Neural progenitor cell (in vitro differentiated cells): ENCODE data around the gene GIT2. TPM values are rescaled to one million over a fixed set of nuclear protein-coding genes. Genes with fewer than 3 reads are reported as not detected.

ENCODE experiments used
- DNase-seq: peaks from one replicate; pipeline ENCODE4 v3.0.0-alpha.2; 2016; ENCODE audit warnings: low spot score
- H2AFZ ChIP-seq: fragments of 200-600 bp; sonication (generic); replicated peaks from 2 replicates; pipeline ENCODE4 v1.6.1; 2016; ENCODE audit warnings: antibody characterized with exemption
- H3F3A ChIP-seq: fragments of 200-600 bp; sonication (generic); 2 replicates; pipeline ENCODE4 v1.6.1; 2016; ENCODE audit warnings: antibody characterized with exemption, low read depth
- H3K27ac ChIP-seq: fragments of 200-600 bp; sonication (generic); 2 replicates; pipeline ENCODE4 v1.5.1; 2016; ENCODE audit warnings: mild to moderate bottlenecking
- H3K27me3 ChIP-seq: fragments of 200-600 bp; sonication (generic); 2 replicates; pipeline ENCODE4 v1.6.1; 2016; ENCODE audit warnings: mild to moderate bottlenecking, moderate library complexity
- H3K36me3 ChIP-seq: fragments of 200-600 bp; sonication (generic); 2 replicates; pipeline ENCODE4 v1.5.1; 2016
- H3K4me1 ChIP-seq: fragments of 200-600 bp; sonication (generic); 2 replicates; pipeline ENCODE4 v1.6.1; 2016; ENCODE audit warnings: mixed run types
- H3K4me2 ChIP-seq: fragments of 200-600 bp; sonication (generic); 2 replicates; pipeline ENCODE4 v1.6.1; 2016
- H3K4me3 ChIP-seq: fragments of 200-600 bp; sonication (generic); 2 replicates; pipeline ENCODE4 v1.5.1; 2016
- H3K79me2 ChIP-seq: fragments of 200-600 bp; sonication (generic); 2 replicates; pipeline ENCODE4 v1.6.1; 2016; ENCODE audit warnings: low read depth
- H3K9ac ChIP-seq: fragments of 200-600 bp; sonication (generic); 2 replicates; pipeline ENCODE4 v1.6.1; 2016
- H3K9me3 ChIP-seq: fragments of 200-600 bp; sonication (generic); 2 replicates; pipeline ENCODE4 v1.5.1; 2016; ENCODE audit warnings: low read depth
- H4K20me1 ChIP-seq: fragments of 200-600 bp; sonication (generic); 2 replicates; pipeline ENCODE4 v1.6.1; 2016; ENCODE audit warnings: low read depth
- H3K27ac Mint-ChIP-seq: 3 replicates; pipeline ENCODE4 v1.8.0; 2021; ENCODE audit warnings: mixed read lengths
- H3K27me3 Mint-ChIP-seq: 2 replicates; pipeline ENCODE4 v1.8.0; 2022; ENCODE audit warnings: low read depth, mild to moderate bottlenecking, inconsistent platforms, moderate library complexity, mixed read lengths; ENCODE audit not compliant: insufficient read depth
- H3K36me3 Mint-ChIP-seq: 3 replicates; pipeline ENCODE4 v1.8.0; 2021; ENCODE audit warnings: mixed read lengths
- H3K4me1 Mint-ChIP-seq: 3 replicates; pipeline ENCODE4 v1.8.0; 2021; ENCODE audit warnings: mixed read lengths
- H3K4me3 Mint-ChIP-seq: 3 replicates; pipeline ENCODE4 v1.8.0; 2021; ENCODE audit warnings: mild to moderate bottlenecking, moderate library complexity, mixed read lengths
- H3K9me3 Mint-ChIP-seq: 3 replicates; pipeline ENCODE4 v1.8.0; 2020; ENCODE audit warnings: mixed read lengths
- CTCF ChIP-seq: fragments of 200-600 bp; sonication (generic); IDR thresholded peaks from 2 replicates; pipeline ENCODE4 v1.5.1; 2017; ENCODE audit warnings: antibody characterized with exemption, mild to moderate bottlenecking
- EZH2 ChIP-seq: fragments of 200-600 bp; sonication (generic); IDR thresholded peaks from 2 replicates; pipeline ENCODE4 v1.6.1; 2017; ENCODE audit warnings: antibody characterized with exemption, mild to moderate bottlenecking, moderate library complexity
- EZH2phosphoT487 ChIP-seq: fragments of 200-600 bp; sonication (generic); IDR thresholded peaks from 2 replicates; pipeline ENCODE4 v1.6.1; 2017; ENCODE audit warnings: antibody characterized with exemption
- total RNA-seq: library from RNA; depleted of rRNA; stranded (reverse); fragments of >200 nt; gene quantifications from 2 replicates; pipeline ENCODE4 v1.2.3, GENCODE V29; 2015; ENCODE audit warnings: low replicate concordance

GIT2 gene
- total RNA-seq, 1 donor from 2014 or later: 28.5 TPM

DNA sequence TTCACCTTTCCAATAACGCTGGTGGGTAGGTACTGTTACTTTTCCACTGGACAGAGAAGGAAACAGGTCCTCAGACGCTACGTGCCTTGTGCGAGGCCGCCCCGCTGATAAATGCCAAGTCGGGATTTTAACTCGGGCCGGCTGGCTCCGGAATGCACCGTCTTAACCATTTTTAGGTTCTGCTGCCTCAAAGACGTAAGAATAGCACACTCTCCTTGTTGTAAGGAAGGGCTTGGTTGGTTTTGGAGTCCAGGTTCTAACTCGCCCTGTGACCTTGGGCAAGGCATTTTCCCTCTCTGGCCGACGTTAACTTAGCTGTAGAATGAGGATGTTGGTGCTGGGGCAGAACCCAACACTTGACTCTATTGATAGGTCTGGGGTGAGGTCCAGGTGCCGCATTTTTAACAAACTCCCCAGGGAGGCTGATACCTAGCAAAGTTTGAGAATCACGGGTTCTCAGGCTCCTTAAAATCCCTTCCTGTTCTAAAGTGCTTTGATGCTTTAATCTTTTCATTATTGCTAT lies 3.9 kb upstream of the GIT2 start:
- TF ChIP-seq EZH2 (peak; percentile 54), CTCF (no peak)
- Histone ChIP-seq H3K9ac (no peak overlapping the region), H3K79me2 (peaks cover 12% of the 10 kb centered on the region), H3K27me3 (peaks cover 17% of the 10 kb centered on the region), H3K27ac (no peak overlapping the region), H3F3A (peaks cover 14% of the 10 kb centered on the region), H4K20me1 (peaks cover 5% of the 10 kb centered on the region), H3K4me1 (peaks cover 9% of the 10 kb centered on the region), H3K4me3 (peak overlapping the region; percentile 66), H2AFZ (peak overlapping the region; percentile 35), H3K9me3 (no peaks in the 10 kb centered on the region), H3K36me3 (no peaks in the 10 kb centered on the region), H3K4me2 (peak overlapping the region; percentile 89)
- H3K27ac Mint-ChIP-seq: peak overlapping the region; percentile 94
- peaks cover 11% of the 10 kb centered on the region for H3K27me3 Mint-ChIP-seq
- peak overlapping the region; percentile 99 for H3K4me3 Mint-ChIP-seq
- DNase-seq: peak; percentile 54
- no peaks in the 10 kb centered on the region for H3K9me3 Mint-ChIP-seq
- peaks cover 24% of the 10 kb centered on the region for H3K4me1 Mint-ChIP-seq
- no peaks in the 10 kb centered on the region for H3K36me3 Mint-ChIP-seq

GRCh38 chr12:109999649-109999971 lies 3.4 kb upstream of the GIT2 start:
- H3K27ac Mint-ChIP-seq: peak overlapping the region; percentile 94
- no peak for DNase-seq
- no peaks in the 10 kb centered on the region for H3K9me3 ChIP-seq
- peaks cover 16% of the 10 kb centered on the region for H3K79me2 ChIP-seq
- H3K4me3 Mint-ChIP-seq: peak overlapping the region; percentile 99
- H3K36me3 ChIP-seq: no peaks in the 10 kb centered on the region
- H3K4me2 ChIP-seq: peak overlapping the region; percentile 89
- no peak overlapping the region for H3K9ac ChIP-seq
- peaks cover 14% of the 10 kb centered on the region for H3F3A ChIP-seq
- H3K27me3 ChIP-seq: peaks cover 17% of the 10 kb centered on the region
- peaks cover 28% of the 10 kb centered on the region for H3K4me1 Mint-ChIP-seq
- peak overlapping the region; percentile 66 for H3K4me3 ChIP-seq
- no peaks in the 10 kb centered on the region for H3K9me3 Mint-ChIP-seq
- no peaks in the 10 kb centered on the region for H3K36me3 Mint-ChIP-seq
- TF ChIP-seq EZH2: no peak
- no peak for TF ChIP-seq EZH2phosphoT487
- TF ChIP-seq CTCF: no peak
- H3K27me3 Mint-ChIP-seq: peaks cover 10% of the 10 kb centered on the region
- H4K20me1 ChIP-seq: peaks cover 9% of the 10 kb centered on the region
- H3K4me1 ChIP-seq: peaks cover 12% of the 10 kb centered on the region
- peak overlapping the region; percentile 35 for H2AFZ ChIP-seq
- no peak overlapping the region for H3K27ac ChIP-seq

DNA sequence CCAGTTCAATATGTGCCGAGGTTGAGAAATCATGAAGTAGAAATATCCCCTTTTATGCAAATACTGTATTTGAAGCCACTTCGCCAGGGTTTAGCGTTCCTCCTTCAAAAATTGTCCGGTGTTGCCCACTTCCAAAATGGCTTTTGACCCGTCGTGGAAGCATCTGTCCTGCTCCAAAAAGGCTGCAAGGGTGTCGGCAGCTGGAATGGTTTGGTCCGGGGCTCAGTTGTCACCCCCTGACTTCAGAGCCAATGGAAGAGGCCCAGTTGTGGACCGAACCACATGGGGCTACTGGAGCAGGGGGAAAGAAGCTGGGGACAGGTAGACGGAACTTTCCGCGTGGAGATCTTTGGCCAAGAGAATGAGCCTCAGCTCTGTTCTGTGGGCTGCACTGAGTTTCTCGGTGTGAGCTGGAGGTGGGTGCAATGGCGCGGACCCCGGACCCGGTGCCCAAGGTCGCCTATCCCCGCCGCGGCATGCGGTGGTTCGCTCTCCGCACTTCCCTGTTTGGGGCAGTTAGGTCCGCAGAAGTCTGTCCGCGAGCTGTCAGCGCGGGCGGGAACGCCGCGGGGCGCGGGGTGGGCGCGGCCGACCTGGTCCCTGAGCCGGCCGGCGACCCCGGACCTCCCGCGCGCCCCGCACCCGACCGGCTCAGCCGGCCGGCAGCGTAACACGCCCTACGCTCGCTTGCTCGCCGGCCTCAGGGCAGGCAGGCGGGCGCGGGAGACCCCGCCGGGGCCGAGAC lies 2.9 kb upstream of the GIT2 start, which contains the start of gene ANKRD13A:
Gene ANKRD13A (plus strand): TSS at position 527 of the 745 bp plus-strand sequence. CDS start 259 bp downstream, outside the sequence.
- DNase-seq: peak; percentile 93
- Histone ChIP-seq H3F3A (peaks cover 14% of the 10 kb centered on the region), H3K27me3 (peaks cover 17% of the 10 kb centered on the region), H3K4me3 (peak within 1 kb of the TSS; percentile 66), H3K9me3 (no peaks in the 10 kb centered on the region), H3K27ac (peak within 1 kb of the TSS; percentile 56), H3K79me2 (peaks cover 21% of the 10 kb centered on the region), H2AFZ (peak within 1 kb of the TSS; percentile 96), H3K4me2 (peak within 1 kb of the TSS; percentile 89), H3K36me3 (no peaks in the 10 kb centered on the region), H4K20me1 (peaks cover 13% of the 10 kb centered on the region), H3K9ac (peak within 1 kb of the TSS; percentile 83), H3K4me1 (peaks cover 12% of the 10 kb centered on the region)
- no peaks in the 10 kb centered on the region for H3K9me3 Mint-ChIP-seq
- H3K4me1 Mint-ChIP-seq: peaks cover 34% of the 10 kb centered on the region
- peak within 1 kb of the TSS; percentile 100 for H3K27ac Mint-ChIP-seq
- peak within 1 kb of the TSS; percentile 99 for H3K4me3 Mint-ChIP-seq
- TF ChIP-seq CTCF: no peak
- no peak for TF ChIP-seq EZH2
- TF ChIP-seq EZH2phosphoT487: no peak
- peaks cover 10% of the 10 kb centered on the region for H3K27me3 Mint-ChIP-seq
- H3K36me3 Mint-ChIP-seq: no peaks in the 10 kb centered on the region
